Femur (tissue), 1 donor: ENCODE results near the gene NR3C2.
"Not testable (repeated sequence)": the region's sequence is repeated elsewhere in the genome, so short reads cannot be mapped to it uniquely, and the experiment has no call there.

Source experiments
- DNase-seq: peaks from one replicate; pipeline ENCODE4 v3.0.0-alpha.2; 2017

NR3C2 gene

DNA sequence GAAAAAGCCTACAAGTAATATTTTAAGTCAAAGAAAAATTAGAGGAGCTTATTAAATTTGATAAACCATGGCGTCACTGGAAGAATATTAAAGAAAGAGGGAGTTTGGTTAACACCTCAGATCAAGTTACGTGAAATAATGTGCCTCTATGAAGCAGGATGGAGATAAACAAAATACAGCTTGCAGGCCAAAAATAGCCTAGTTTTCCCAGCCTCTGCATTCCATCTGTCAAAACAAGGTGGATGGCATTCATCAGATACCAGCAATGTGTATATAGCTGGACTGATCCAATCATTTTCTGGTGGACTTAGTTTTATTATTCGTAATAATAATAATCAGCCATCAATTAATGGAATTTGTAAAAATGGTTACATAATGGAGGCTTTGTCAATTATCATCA is 230.7 kb downstream of the NR3C2 start:
- no peak for DNase-seq

DNA sequence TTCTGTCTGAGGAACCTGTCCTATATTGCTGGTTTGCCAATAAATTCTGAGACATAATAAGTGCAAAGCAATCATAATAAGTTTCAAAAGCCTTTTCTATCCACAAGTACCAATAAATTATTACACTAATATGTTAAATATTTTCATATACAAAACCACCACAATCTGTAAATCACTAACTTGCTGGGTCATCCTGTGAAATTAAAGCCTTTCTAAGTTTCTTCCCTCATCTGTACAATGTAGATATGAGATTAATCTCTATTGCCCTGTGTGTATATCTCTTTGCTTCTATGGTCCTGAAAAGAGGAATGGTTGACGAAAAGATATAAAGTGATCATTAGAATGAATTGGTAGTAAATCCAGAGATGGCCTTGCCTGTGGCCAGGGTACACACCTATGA is 231.6 kb downstream of the NR3C2 start:
- DNase-seq: no peak

DNA sequence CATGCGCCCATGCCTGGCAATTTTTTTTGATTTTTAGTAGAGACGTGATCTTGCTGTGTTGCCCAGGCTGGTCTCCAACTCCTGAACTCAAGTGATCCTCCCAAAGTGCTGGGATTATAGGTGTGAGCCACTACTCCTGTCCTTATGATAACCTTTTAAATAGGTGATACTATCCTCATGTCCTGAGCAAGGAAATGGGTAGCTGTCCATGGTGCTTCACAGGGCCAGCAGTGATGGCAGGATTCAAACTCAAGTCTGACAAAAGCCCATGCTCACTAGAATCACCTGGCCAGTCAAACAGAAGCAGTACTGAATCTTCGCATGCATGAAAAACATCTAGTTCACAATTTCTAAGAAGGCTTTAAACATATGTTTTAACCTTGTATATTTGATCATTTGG is 235.1 kb downstream of the NR3C2 start:
- no peak for DNase-seq

GRCh38 chr4:148205476-148205875 is 236.7 kb downstream of the NR3C2 start:
- DNase-seq: no peak

- DNase-seq: no peak
Observed at GRCh38 chr4:148204892-148205291, 237.3 kb downstream of the NR3C2 start.

DNA sequence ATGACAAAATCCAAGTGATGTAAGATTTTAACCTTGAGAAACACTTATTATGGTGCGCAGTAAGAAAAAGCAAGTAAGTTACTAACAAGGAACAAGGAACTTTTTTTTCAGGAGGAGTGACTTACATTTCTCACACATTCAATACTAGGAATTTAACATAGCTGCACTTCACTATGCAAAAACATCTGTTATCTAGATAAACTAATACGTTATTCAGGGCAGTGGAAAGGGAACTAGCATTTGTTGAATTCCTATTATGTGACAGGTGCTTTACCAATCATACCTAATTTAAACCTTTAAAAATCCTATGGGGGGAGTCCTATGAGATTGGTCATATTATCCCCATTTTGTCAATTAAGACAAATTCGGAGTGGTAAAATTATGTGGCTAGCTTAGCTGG is 238.0 kb downstream of the NR3C2 start:
- DNase-seq: no peak

DNA sequence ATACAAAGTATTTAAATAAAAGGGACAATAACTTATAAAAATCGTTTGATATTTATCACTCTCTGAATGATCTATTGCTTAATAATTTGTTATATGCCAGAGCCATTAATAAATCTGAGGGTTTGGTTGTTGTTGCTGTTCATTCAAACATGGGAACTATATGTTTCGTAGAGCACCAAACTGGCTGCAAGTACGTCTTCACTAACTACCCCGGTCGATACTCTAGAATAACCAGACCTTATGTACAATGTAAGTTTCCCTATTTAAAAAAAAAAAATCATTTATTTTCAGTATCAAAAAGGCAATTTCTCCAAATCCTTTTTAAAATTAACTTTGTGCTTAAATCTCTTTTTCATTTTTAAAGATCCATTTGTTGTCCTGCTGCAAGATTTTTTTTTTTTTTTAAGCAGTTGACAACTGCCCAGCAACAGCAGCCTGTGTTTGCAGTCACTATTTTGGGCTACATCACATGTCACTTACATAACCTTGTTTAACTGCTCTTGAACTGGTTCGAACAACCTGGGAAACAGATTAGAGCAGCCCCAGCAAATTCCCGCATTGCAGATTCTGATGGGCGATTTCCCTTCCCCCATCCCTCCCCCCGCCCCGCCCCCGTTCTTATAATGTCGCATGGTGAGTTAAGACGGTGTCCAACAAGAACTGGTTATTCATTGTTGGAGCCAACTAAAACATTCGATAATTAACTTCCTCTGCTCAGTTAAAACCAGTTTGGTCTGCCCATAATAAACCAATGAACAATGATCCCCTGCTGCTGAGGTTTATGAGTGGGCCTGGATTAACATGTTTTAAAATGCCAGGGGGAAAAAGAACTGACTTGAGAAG is 238.9 kb downstream of the NR3C2 start:
- peak; percentile 48 for DNase-seq

- DNase-seq: no peak
Observed at GRCh38 chr4:148200960-148201359, 241.3 kb downstream of the NR3C2 start.

DNA sequence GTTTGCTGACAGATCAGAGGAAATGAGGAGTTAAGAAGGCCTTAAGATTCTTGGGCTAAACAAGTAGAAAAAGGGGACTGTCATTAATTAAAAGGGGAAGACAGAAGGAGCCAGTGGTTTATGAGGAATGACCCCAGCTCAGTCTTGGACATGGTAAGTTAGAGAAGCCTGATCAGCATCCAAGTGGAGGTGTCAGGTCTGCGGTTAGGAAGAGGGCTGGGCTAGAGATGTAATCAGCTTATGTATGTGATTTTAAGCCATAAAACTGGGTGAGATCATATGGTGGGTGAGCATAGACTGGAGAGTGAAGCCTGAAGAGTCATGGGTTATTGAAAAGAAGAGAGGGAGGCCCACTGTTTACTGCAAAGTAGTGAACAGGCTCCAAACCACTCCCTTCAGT is 246.1 kb downstream of the NR3C2 start:
- no peak for DNase-seq

DNA sequence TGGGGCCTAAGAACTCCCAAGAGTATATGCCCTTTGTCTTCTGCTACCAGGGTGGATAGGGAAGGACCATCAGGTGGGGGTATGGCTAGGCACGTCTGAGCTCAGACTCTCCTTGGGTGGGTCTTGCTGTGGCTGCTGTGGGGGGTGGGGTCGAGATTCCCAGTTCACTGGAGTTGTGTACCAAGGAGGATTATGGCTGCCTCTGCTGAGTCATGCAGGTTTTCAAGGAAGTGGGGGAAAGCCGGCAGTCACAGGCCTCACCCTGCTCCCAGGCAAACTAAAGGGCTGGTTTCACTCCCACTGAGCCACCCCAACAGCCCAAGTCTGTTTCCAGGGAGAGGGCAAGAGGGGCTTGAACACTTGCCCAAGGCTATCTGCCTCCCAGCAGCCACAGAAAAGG is 249.7 kb downstream of the NR3C2 start:
- no peak for DNase-seq

DNA sequence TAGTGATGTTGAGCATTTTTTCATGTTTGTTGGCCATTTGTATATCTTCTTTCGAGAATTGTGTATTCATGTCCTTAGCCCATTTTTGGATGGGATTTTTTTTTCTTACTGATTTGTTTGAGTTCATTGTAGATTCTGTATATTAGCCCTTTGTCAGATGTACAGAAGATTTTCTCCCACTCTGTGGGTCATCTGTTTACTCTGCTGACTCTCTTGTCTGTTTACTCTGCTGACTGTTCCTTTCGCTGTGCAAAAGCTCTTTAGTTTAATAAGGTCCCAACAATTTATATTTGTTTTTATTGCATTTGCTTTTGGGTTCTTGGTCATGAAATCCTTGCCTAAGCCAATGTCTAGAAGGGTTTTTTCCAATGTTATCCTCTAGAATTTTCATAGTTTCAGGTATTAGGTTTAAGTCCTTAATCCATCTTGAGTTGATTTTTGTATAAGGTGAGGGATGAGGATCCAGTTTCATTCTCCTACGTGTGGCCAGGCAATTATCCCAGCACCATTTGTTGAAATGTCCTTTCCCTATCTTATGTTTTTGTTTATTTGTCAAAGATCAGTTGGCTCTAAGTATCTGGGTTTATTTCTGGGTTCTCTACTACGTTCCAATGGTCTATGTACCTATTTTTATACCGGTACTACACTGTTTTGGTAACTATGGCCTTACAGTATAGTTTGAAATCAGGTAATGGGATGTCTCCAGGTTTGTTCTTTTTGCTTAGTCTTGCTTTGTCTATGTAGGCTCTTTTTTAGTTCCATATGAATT is 254.6 kb downstream of the NR3C2 start:
- DNase-seq: not testable (repeated sequence)

DNA sequence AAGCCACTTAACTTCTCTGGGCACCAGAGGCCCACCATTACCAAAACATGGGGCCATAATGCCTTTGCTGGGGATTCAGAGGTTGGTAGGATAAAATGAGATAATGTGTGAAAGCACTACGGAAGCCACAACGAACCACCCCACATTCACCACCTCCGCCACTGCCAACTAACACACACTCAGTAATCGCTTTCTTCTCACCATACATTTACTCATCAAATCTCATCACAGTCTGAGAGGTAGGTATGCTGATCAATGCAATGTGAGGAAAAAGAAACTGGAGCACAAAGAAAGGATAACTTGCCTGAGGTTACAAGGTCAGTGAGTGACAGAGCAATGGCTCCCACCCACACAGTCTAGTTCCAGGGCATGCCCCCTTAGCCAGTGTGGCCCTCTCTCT is 257.3 kb downstream of the NR3C2 start:
- no peak for DNase-seq

DNA sequence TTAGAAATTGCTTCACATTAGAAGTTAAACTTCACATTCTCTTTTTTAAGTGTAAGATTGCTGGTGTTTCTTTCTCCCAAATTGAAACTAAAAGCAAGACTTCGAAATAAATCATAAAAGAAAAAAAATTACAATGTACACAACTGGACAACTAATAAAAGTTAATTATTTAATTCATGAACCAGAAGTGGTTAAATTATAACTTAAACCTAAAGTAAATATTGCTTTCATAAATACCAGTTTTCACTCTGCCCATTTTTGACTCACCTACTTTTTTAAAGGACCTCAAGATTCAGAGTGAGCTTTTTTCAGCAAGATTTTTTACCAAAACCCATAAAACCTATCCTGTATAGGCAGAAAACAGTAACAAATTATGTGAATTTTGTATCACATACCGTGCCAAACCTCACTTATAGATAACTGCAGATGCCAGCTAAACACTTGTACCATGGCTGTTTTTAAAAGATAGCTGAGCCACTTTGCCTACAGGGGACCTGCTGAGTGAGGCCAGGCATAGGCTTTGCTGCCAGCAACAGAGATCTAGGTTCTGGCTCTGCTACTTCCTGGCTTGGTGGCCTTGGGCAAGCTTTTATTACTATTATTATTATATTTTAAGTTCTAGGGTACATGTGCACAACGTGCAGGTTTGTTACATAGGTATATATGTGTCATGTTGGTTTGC is 259.8 kb downstream of the NR3C2 start:
- DNase-seq: no peak

GRCh38 chr4:148173397-148174017 is 268.7 kb downstream of the NR3C2 start:
- DNase-seq: no peak

DNA sequence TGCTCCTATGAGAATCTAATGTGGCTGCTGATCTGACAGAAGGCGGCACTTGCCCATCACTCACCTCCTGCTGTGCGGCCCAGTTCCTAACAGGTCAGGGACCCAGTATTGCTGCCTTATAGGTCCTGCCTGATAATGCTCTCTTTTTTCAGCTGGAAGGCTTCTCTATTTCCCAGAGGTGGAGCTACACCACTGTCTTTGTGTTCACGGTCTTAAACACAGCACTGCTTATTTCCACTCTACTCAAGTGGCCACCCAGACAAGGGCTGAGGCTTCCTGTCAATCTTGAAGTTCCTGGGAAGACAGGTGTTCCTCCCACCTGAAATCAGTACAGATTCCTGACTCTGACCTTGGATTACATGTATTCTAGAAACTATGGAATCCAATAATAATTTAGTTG is 270.6 kb downstream of the NR3C2 start:
- DNase-seq: no peak

- DNase-seq: no peak
Observed at GRCh38 chr4:148170408-148171365, 271.5 kb downstream of the NR3C2 start.

- DNase-seq: peak; percentile 29
Observed at GRCh38 chr4:148166132-148166591, 276.1 kb downstream of the NR3C2 start.

DNA sequence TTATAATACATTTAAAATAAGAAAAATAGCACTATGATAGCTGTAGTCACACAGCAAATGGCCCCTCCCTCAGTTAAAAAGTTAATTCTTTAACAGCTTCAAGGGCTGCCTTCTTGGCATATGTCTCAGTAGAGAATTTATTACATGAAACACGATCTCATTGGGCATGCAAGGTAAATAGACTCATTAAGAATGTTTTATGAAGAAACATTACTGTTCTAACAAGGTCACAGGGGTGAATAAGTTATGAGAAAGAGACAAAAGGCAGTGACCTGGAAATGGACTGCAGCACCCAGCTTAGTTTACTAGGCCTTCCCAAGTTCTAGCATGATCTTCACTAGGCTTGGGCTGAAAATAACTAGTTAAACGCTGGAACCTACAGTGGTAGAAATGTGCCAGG is 277.7 kb downstream of the NR3C2 start:
- DNase-seq: no peak

DNA sequence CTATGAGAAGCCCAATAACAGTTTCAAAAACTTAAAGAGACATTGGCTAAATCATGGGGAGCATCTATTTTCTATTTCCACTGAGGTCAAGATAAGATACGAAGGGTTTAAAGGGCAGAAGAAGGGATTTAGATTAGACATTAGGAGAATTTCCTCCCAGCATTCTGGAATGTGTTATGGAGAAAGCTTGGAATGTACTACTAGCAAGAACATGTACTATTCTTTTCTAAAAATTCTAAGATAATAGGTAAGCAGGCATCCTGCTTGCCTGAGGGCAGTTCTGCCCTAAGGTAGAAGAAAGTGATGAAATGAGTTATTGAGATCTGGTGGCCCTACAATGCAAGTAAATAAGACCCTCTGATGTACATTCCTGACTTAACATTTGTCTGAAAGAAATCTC is 279.2 kb downstream of the NR3C2 start:
- DNase-seq: no peak

DNA sequence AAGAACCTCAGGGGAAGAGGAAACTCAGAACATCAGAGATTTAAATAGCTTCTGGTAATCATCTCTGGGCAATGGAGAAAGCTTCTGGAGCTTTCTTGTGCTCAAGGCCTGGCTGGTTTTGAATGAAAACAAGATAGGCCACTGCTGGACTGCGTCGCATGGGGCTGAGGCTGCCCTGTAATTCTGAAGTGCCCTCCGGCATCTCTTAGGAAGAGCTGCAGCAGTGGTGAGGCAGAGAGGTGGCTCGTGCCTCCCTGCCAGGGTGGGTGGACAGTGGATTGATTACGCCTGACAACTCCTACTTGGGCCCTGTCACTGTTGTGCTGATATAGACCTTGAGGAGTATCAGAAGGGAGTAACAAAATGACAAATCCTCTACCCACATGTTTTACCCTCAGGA is 279.7 kb downstream of the NR3C2 start:
- no peak for DNase-seq

GRCh38 chr4:148161601-148162000 is 280.6 kb downstream of the NR3C2 start:
- no peak for DNase-seq

DNA sequence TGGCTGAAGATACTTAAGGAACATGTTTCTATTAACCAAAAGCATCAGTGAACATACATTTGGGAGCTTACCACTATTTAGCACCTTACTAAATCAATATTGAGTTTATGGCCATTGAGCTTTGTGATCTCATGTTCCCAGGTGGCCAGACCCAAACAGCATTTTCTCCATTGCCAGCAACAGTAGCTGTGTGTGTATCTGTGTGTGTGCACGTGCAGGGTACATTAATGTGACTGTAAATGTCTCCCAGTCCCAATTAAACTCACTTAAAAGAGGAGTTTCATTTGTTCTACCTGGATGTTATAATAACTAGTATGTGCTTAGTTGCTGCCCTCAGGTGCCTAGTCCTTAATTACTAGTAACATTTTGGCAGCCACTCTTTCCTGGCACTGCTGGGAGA is 282.4 kb downstream of the NR3C2 start:
- no peak for DNase-seq
